ENCODE results near the gene NTN1. TPM values are rescaled to one million over a fixed set of nuclear protein-coding genes. Genes with fewer than 3 reads are reported as not detected.

The NTN1 gene
- polyA plus RNA-seq, 1 donor from 2014 or later = 16.2 TPM

GRCh38 chr17:9217151-9218056, 196.1 kb downstream of the NTN1 start:
- Histone ChIP-seq H2AFZ (ENCODE audit: low read depth, low read length) (no peak overlapping the region), H3K36me3 (ENCODE audit: insufficient read depth, low read length) (no peaks in the 10 kb centered on the region), H3K9me2 (ENCODE audit: insufficient read depth, low read length) (no peaks in the 10 kb centered on the region), H4K20me1 (ENCODE audit: insufficient read depth) (no peaks in the 10 kb centered on the region), H3K4me3 (ENCODE audit: low read length) (no peak overlapping the region), H3K9ac (ENCODE audit: low read length) (no peak overlapping the region), H3K27me3 (ENCODE audit: insufficient read depth, low read depth, low read length) (no peaks in the 10 kb centered on the region), H3K27ac (ENCODE audit: low read length) (no peak overlapping the region), H3K79me2 (replicated peaks; ENCODE audit: insufficient read depth, low read length) (no peaks in the 10 kb centered on the region), H3F3A (ENCODE audit: insufficient read depth, low read length, poor library complexity, severe bottlenecking) (no peaks in the 10 kb centered on the region), H3K9me3 (ENCODE audit: low read length) (no peaks in the 10 kb centered on the region), H3K4me2 (ENCODE audit: low read length) (no peak overlapping the region)
- TF ChIP-seq EZH2 (IDR thresholded peaks at IDR 0.05; ENCODE audit: borderline replicate concordance, insufficient read depth, low read length, poor library complexity, severe bottlenecking) (no peak), REST (IDR thresholded peaks at IDR 0.05; ENCODE audit: borderline replicate concordance) (no peak), CTCF (IDR thresholded peaks at IDR 0.05; ENCODE audit: poor library complexity, severe bottlenecking) (no peak), POLR2AphosphoS5 (IDR thresholded peaks at IDR 0.05) (no peak), RAD21 (conservative IDR thresholded peaks at IDR 0.05) (no peak), TAF1 (IDR thresholded peaks at IDR 0.05; ENCODE audit: low read depth) (no peak), MXI1 (conservative IDR thresholded peaks at IDR 0.05; ENCODE audit: poor library complexity, severe bottlenecking) (no peak), EP300 (conservative IDR thresholded peaks at IDR 0.05; ENCODE audit: poor library complexity, severe bottlenecking) (no peak), SMC3 (conservative IDR thresholded peaks at IDR 0.05; ENCODE audit: poor library complexity) (no peak)

GRCh38 chr17:9218064-9218635, 196.8 kb downstream of the NTN1 start:
- H3K4me3 ChIP-seq (ENCODE audit: low read length) = no peak overlapping the region
- no peak overlapping the region for H2AFZ ChIP-seq (ENCODE audit: low read depth, low read length)
- no peaks in the 10 kb centered on the region for H3K27me3 ChIP-seq (ENCODE audit: insufficient read depth, low read depth, low read length)
- TF ChIP-seq TAF1 (IDR thresholded peaks at IDR 0.05; ENCODE audit: low read depth) (no peak), SMC3 (conservative IDR thresholded peaks at IDR 0.05; ENCODE audit: poor library complexity) (no peak), EP300 (conservative IDR thresholded peaks at IDR 0.05; ENCODE audit: poor library complexity, severe bottlenecking) (no peak), CTCF (IDR thresholded peaks at IDR 0.05; ENCODE audit: poor library complexity, severe bottlenecking) (no peak), POLR2AphosphoS5 (IDR thresholded peaks at IDR 0.05) (no peak), MXI1 (conservative IDR thresholded peaks at IDR 0.05; ENCODE audit: poor library complexity, severe bottlenecking) (no peak), REST (IDR thresholded peaks at IDR 0.05; ENCODE audit: borderline replicate concordance) (no peak), EZH2 (IDR thresholded peaks at IDR 0.05; ENCODE audit: borderline replicate concordance, insufficient read depth, low read length, poor library complexity, severe bottlenecking) (no peak), RAD21 (conservative IDR thresholded peaks at IDR 0.05) (no peak)
- H3K4me2 ChIP-seq (ENCODE audit: low read length) = no peak overlapping the region
- H3K9me3 ChIP-seq (ENCODE audit: low read length) = no peaks in the 10 kb centered on the region
- no peaks in the 10 kb centered on the region for H4K20me1 ChIP-seq (ENCODE audit: insufficient read depth)
- H3F3A ChIP-seq (ENCODE audit: insufficient read depth, low read length, poor library complexity, severe bottlenecking) = no peaks in the 10 kb centered on the region
- no peaks in the 10 kb centered on the region for H3K9me2 ChIP-seq (ENCODE audit: insufficient read depth, low read length)
- no peaks in the 10 kb centered on the region for H3K36me3 ChIP-seq (ENCODE audit: insufficient read depth, low read length)
- H3K9ac ChIP-seq (ENCODE audit: low read length) = no peak overlapping the region
- H3K27ac ChIP-seq (ENCODE audit: low read length) = no peak overlapping the region
- no peaks in the 10 kb centered on the region for H3K79me2 ChIP-seq (replicated peaks; ENCODE audit: insufficient read depth, low read length)

Data from neural cell (in vitro differentiated cells).